Superior temporal gyrus (tissue), 1 donor: ENCODE measurements around the gene PLXNA2.

ENCODE experiments used
- DNase-seq: peaks from one replicate; pipeline ENCODE4 v3.0.0-alpha.2; 2016; ENCODE audit errors: extremely low spot score

The PLXNA2 gene

GRCh38 chr1:207995576-207995975 lies 248.6 kb downstream of the PLXNA2 start:
- DNase-seq, result no peak

GRCh38 chr1:207993477-207994445 lies 250.4 kb downstream of the PLXNA2 start:
- no peak for DNase-seq

GRCh38 chr1:207992677-207993236 lies 251.4 kb downstream of the PLXNA2 start:
- no peak for DNase-seq

GRCh38 chr1:207991583-207992026 lies 252.6 kb downstream of the PLXNA2 start:
- no peak for DNase-seq

- DNase-seq, result no peak
Measured at GRCh38 chr1:207990876-207991582, 253.2 kb downstream of the PLXNA2 start.

GRCh38 chr1:207990455-207990854 lies 253.7 kb downstream of the PLXNA2 start:
- no peak for DNase-seq

GRCh38 chr1:207988326-207989165 lies 255.6 kb downstream of the PLXNA2 start:
- no peak for DNase-seq

GRCh38 chr1:207987164-207987563 lies 257.0 kb downstream of the PLXNA2 start:
- DNase-seq, result no peak

- DNase-seq, result no peak
Measured at GRCh38 chr1:207985996-207986395, 258.2 kb downstream of the PLXNA2 start.

GRCh38 chr1:207984831-207985572 lies 259.2 kb downstream of the PLXNA2 start:
- DNase-seq, result no peak

GRCh38 chr1:207983044-207983635 lies 261.0 kb downstream of the PLXNA2 start:
- DNase-seq, result no peak

- DNase-seq, result no peak
Measured at GRCh38 chr1:207981976-207982375, 262.2 kb downstream of the PLXNA2 start.

GRCh38 chr1:207978441-207978840 lies 265.7 kb downstream of the PLXNA2 start:
- DNase-seq, result no peak

GRCh38 chr1:207977876-207978275 lies 266.3 kb downstream of the PLXNA2 start:
- no peak for DNase-seq

- DNase-seq, result no peak
Measured at GRCh38 chr1:207973898-207974568, 270.2 kb downstream of the PLXNA2 start.

GRCh38 chr1:207972337-207972736 lies 271.8 kb downstream of the PLXNA2 start:
- DNase-seq, result no peak
